Keratinocyte (primary cell): ENCODE data around the gene TMEM74B. TPM values are rescaled to one million over a fixed set of nuclear protein-coding genes. Genes with fewer than 3 reads are reported as not detected.

ENCODE experiments used
- DNase-seq: peaks from one replicate; pipeline ENCODE4 v3.0.0-alpha.2; 2011; ENCODE audit warnings: low read depth, missing footprints, low spot score
- FAIRE-seq: peaks from 2 replicates; lab custom pipeline; 2011; peaks lifted over from hg19 to GRCh38; lab: Jason Lieb, UNC
- H2AFZ ChIP-seq: 2 replicates; pipeline ENCODE4 v1.6.0; 2012; ENCODE audit warnings: low read length, control low read depth, inconsistent platforms; ENCODE audit not compliant: control insufficient read depth
- H3K27ac ChIP-seq: 2 replicates; pipeline ENCODE4 v1.5.1; 2011; ENCODE audit warnings: low read length; ENCODE audit not compliant: control insufficient read depth, insufficient read depth
- H3K27me3 ChIP-seq: 3 replicates; pipeline ENCODE4 v1.6.0; 2011; ENCODE audit warnings: low read length; ENCODE audit not compliant: control insufficient read depth, insufficient read depth; ENCODE audit errors: extremely low read depth
- H3K36me3 ChIP-seq, 2 experiments: 2 replicates in 1 of 2; 3 replicates in 1 of 2; pipeline ENCODE4 v1.5.1; 2011; ENCODE audit warnings: low read length in 2 of 2, mild to moderate bottlenecking in 1 of 2; ENCODE audit not compliant: control insufficient read depth in 2 of 2, insufficient read depth in 2 of 2; ENCODE audit errors: extremely low read depth in 1 of 2
- H3K4me1 ChIP-seq: 3 replicates; pipeline ENCODE4 v1.5.1; 2011; ENCODE audit warnings: low read length; ENCODE audit not compliant: control insufficient read depth, insufficient read depth; ENCODE audit errors: extremely low read depth
- H3K4me2 ChIP-seq: 3 replicates; pipeline ENCODE4 v1.6.0; 2011; ENCODE audit warnings: low read depth, low read length; ENCODE audit not compliant: control insufficient read depth, insufficient read depth; ENCODE audit errors: extremely low read depth
- H3K4me3 ChIP-seq, 3 experiments: fragments of 200-600 bp in 1 of 3; sonication (generic) in 1 of 3; 2 replicates in 2 of 3; 3 replicates in 1 of 3; pipeline ENCODE4 v1.5.1; 2011 to 2016; ENCODE audit warnings: low read length in 3 of 3, mild to moderate bottlenecking in 3 of 3, control low read depth in 2 of 3, inconsistent platforms in 1 of 3, low read depth in 1 of 3, mixed read lengths in 1 of 3, mixed run types in 1 of 3, moderate library complexity in 1 of 3; ENCODE audit not compliant: control insufficient read depth in 2 of 3, insufficient read depth in 2 of 3; ENCODE audit errors: extremely low read depth in 1 of 3
- H3K79me2 ChIP-seq: 2 replicates; pipeline ENCODE4 v1.6.0; 2012; ENCODE audit warnings: low read length; ENCODE audit not compliant: control insufficient read depth, insufficient read depth
- H3K9ac ChIP-seq: 3 replicates; pipeline ENCODE4 v1.6.0; 2011; ENCODE audit warnings: low read length; ENCODE audit not compliant: control insufficient read depth, insufficient read depth; ENCODE audit errors: extremely low read depth
- H3K9me1 ChIP-seq: 3 replicates; pipeline ENCODE4 v1.6.0; 2011; ENCODE audit warnings: low read length; ENCODE audit not compliant: control insufficient read depth, insufficient read depth; ENCODE audit errors: extremely low read depth
- H3K9me3 ChIP-seq: 2 replicates; pipeline ENCODE4 v1.5.1; 2012; ENCODE audit warnings: low read depth, low read length; ENCODE audit not compliant: control insufficient read depth
- H4K20me1 ChIP-seq: 3 replicates; pipeline ENCODE4 v1.6.0; 2011; ENCODE audit warnings: low read length; ENCODE audit not compliant: control insufficient read depth, insufficient read depth; ENCODE audit errors: extremely low read depth
- CTCF ChIP-seq, 3 experiments: IDR thresholded peaks in 1 of 3; conservative IDR thresholded peaks in 1 of 3; optimal IDR thresholded peaks in 1 of 3; 2 replicates in 2 of 3; 3 replicates in 1 of 3; pipeline versions ENCODE3 to v1.5.1; 2011; ENCODE audit warnings: low read length in 3 of 3, mild to moderate bottlenecking in 3 of 3, moderate library complexity in 2 of 3, control low read depth in 1 of 3, inconsistent platforms in 1 of 3; ENCODE audit not compliant: insufficient read depth in 2 of 3; ENCODE audit errors: extremely low read depth in 1 of 3
- EZH2 ChIP-seq: IDR thresholded peaks from one replicate; pipeline ENCODE4 v1.6.1; 2012; ENCODE audit warnings: inconsistent platforms, mild to moderate bottlenecking, low read length, moderate library complexity
- dilution Hi-C: fragments of 300-500 bp; cut with MboI; formaldehyde crosslinking; loops from one replicate; pipeline ENCODE4 v1.7.0; 2020; ENCODE audit warnings: low sequenced_read_pairs; ENCODE audit not compliant: extremely low pct_ligation_motif_present
- polyA plus RNA-seq, 5 experiments: library from polyadenylated mRNA; depleted of rRNA in 3 of 5; stranded (reverse) in 3 of 5; stranded (forward) in 1 of 5; unstranded in 1 of 5; fragments of >200 nt; gene quantifications; 1 replicate in 1 of 5; 2 replicates in 3 of 5; 3 replicates in 1 of 5; pipeline versions ENCODE4 v1.2.1 to v1.2.3, GENCODE V29; 2011 to 2012; ENCODE audit warnings: missing spikeins in 2 of 5, low read depth in 1 of 5, low replicate concordance in 1 of 5

The TMEM74B gene
- polyA plus RNA-seq, 1 donor (not counting 4 experiments of a cell fraction or from before 2014, with no cell fraction given), result 0.58 TPM

GRCh38 chr20:1183153-1183552 is 1.6 kb downstream of the TMEM74B start:
- no peaks in the 10 kb centered on the region for H4K20me1 ChIP-seq
- DNase-seq, result no peak
- no peaks in the 10 kb centered on the region for H3K36me3 ChIP-seq
- H3K9me1 ChIP-seq, result no peaks in the 10 kb centered on the region
- H3K27me3 ChIP-seq, result peaks cover 42% of the 10 kb centered on the region
- dilution Hi-C loops, result no loop called here
- FAIRE-seq, result no peak
- no peak overlapping the region for H3K4me3 ChIP-seq
- H3K9ac ChIP-seq, result no peak overlapping the region
- TF ChIP-seq EZH2 (no peak), CTCF (optimal IDR thresholded peaks at IDR 0.05 in 1 of 3, IDR thresholded peaks at IDR 0.05 in 1 of 3, conservative IDR thresholded peaks at IDR 0.05 in 1 of 3; ENCODE audit: extremely low read depth in 1 of 3, insufficient read depth in 2 of 3, low read length in 3 of 3) (no peak)
- no peaks in the 10 kb centered on the region for H3K4me1 ChIP-seq
- H3K4me2 ChIP-seq, result no peak overlapping the region
- H3K79me2 ChIP-seq, result no peaks in the 10 kb centered on the region
- H3K9me3 ChIP-seq, result no peaks in the 10 kb centered on the region
- no peak overlapping the region for H2AFZ ChIP-seq
- H3K27ac ChIP-seq, result no peak overlapping the region

- DNase-seq, result no peak
- Histone ChIP-seq H2AFZ (no peak overlapping the region), H3K36me3 (no peaks in the 10 kb centered on the region), H3K27ac (no peak overlapping the region), H3K4me2 (no peak overlapping the region), H3K4me1 (no peaks in the 10 kb centered on the region), H4K20me1 (no peaks in the 10 kb centered on the region), H3K9me1 (no peaks in the 10 kb centered on the region), H3K9ac (no peak overlapping the region), H3K4me3 (no peak overlapping the region), H3K79me2 (no peaks in the 10 kb centered on the region), H3K27me3 (peaks cover 42% of the 10 kb centered on the region), H3K9me3 (no peaks in the 10 kb centered on the region)
- TF ChIP-seq EZH2, result no peak
- no peak for TF ChIP-seq CTCF (optimal IDR thresholded peaks at IDR 0.05 in 1 of 3, IDR thresholded peaks at IDR 0.05 in 1 of 3, conservative IDR thresholded peaks at IDR 0.05 in 1 of 3; ENCODE audit: extremely low read depth in 1 of 3, insufficient read depth in 2 of 3, low read length in 3 of 3)
- dilution Hi-C loops, result no loop called here
- FAIRE-seq, result no peak
Observed at GRCh38 chr20:1182106-1182505, 2.7 kb downstream of the TMEM74B start.
